NCI-H2196 treated with DMSO at 0.1 percent for 48 hours (cell line): ENCODE measurements around the gene ASH1L.
"Not testable (repeated sequence)": the region's sequence is repeated elsewhere in the genome, so short reads cannot be mapped to it uniquely, and the experiment has no call there.

Experiments
- DNase-seq: peaks from one replicate; lab custom pipeline; 2025; ENCODE audit not compliant: unreplicated experiment; lab: John Stamatoyannopoulos, UW

Gene ASH1L

GRCh38 chr1:155329980-155330598 lies 232.5 kb downstream of the ASH1L start:
- no peak for DNase-seq

DNA sequence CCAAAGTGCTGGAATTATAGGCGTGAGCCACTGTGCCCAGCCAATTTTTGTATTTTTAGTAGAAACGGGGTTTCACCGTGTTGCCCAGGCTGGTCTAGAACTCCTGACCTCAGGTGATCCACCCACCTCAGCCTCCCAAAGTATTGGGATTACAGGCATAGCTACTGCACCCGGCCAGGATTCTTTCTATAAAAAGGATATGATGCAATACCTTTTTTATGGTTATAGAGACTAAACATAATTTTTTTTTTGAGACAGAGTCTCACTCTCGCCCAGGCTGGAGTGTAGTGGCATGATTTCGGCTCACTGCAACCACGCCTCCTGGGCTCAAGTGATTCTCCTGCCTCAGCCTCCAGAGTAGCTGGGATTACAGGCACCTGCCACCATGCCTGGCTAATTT lies 233.7 kb downstream of the ASH1L start:
- not testable (repeated sequence) for DNase-seq

- no peak for DNase-seq
Observed at GRCh38 chr1:155327981-155328380, 234.6 kb downstream of the ASH1L start.

DNA sequence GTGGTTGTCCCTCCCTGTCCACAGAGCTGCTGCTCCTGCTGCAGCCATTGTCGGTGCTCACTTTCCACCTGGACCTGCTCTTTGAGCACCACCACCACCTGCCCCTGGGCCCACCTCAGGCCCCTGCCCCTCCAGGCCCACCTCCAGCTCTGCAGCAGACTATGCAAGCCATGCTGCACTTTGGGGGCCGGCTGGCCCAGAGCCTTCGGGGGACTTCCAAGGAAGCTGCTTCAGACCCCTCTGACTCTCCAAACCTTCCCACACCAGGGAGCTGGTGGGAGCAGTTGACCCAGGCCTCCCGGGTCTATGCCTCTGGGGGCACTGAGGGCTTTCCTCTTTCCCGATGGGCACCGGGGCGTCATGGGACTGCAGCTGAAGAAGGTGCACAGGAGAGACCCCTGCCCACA lies 236.0 kb downstream of the ASH1L start:
- no peak for DNase-seq

DNA sequence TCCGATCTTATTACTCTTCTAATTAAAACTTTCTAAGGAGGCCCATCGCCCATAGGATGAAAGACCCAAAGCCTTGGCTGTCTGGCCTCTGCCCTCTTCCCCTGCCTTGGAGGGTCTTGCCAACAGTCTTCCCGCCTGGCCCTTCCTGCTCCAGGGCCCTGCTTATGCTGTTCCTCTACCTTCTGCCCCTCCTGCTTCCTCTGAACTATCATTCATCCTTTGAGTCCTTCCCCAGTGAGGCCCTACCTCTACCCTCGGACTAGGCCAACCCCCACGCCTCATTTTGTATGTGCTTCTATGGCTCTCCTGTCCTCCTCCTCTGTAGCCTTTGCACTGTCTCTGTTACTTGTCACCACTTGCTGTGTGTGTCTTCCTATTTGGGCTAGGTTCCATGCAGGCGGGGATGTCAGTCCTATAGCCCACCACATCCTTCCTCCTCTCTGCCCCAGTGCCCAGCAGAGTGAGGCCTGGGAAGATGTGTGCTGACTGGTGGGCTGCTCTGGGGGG lies 236.5 kb downstream of the ASH1L start:
- no peak for DNase-seq

GRCh38 chr1:155325603-155325893 lies 237.1 kb downstream of the ASH1L start:
- no peak for DNase-seq

DNA sequence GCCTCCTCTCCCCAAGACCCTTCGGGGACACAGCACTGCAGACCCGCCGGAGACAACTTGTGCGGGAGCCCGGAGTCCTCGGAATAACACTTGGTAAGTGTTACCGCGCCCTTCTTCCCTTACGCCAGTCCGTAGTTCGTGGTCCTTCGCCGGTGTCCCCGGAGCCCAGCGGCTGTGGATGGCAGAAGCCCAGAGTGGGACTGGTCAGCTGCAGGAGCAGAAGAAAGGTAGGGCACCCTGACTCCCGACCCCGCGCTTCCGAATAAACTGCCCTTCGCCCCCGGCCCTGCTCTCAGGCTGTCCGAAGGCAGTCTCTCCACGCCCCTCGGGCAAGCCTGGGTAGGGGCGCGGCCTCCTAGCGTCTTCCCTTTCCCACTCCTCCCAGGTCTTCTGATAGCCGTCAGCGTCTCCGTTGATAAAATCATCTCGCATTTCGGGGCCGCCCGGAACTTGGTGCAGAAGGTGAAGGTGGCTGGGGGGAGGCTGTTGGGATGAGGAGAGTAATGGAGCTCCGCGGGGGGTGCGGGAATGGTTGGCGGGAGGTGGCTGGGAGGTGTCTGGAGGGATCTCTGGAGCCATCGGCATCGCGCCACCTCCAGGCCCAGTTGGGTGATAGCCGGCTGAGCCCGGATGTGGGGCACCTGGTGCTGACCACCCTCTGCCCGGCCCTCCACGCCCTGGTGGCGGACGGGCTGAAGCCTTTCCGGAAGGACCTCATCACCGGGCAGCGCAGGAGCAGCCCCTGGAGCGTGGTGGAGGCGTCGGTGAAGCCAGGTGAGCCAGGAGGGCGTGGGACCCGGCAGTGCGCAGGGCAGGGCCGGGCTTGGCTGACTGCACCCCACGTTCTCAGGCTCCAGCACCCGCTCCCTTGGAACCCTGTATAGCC lies 237.6 kb downstream of the ASH1L start:
- peak; percentile 50 for DNase-seq

- DNase-seq, result peak; percentile 92
Observed at GRCh38 chr1:155324037-155324716, 238.4 kb downstream of the ASH1L start.

- peak; percentile 73 for DNase-seq
Observed at GRCh38 chr1:155323729-155324036, 238.9 kb downstream of the ASH1L start.

GRCh38 chr1:155322953-155323728 lies 239.5 kb downstream of the ASH1L start:
- DNase-seq, result peak; percentile 93

DNA sequence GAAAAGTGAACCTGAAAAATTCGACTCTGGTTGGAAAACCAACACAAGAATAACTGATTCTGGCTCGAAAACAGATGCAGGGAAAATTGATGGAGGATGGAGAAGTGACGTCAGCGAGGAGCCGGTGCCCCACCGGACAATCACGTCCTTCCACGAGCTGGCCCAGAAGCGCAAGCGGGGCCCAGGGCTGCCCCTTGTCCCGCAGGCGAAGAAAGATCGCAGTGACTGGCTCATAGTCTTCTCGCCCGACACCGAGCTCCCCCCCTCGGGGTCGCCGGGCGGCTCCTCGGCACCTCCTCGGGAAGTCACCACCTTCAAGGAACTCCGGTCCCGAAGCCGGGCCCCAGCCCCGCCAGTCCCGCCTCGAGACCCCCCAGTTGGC lies 240.0 kb downstream of the ASH1L start:
- no peak for DNase-seq

- DNase-seq, result no peak
Observed at GRCh38 chr1:155321639-155322503, 240.7 kb downstream of the ASH1L start.

DNA sequence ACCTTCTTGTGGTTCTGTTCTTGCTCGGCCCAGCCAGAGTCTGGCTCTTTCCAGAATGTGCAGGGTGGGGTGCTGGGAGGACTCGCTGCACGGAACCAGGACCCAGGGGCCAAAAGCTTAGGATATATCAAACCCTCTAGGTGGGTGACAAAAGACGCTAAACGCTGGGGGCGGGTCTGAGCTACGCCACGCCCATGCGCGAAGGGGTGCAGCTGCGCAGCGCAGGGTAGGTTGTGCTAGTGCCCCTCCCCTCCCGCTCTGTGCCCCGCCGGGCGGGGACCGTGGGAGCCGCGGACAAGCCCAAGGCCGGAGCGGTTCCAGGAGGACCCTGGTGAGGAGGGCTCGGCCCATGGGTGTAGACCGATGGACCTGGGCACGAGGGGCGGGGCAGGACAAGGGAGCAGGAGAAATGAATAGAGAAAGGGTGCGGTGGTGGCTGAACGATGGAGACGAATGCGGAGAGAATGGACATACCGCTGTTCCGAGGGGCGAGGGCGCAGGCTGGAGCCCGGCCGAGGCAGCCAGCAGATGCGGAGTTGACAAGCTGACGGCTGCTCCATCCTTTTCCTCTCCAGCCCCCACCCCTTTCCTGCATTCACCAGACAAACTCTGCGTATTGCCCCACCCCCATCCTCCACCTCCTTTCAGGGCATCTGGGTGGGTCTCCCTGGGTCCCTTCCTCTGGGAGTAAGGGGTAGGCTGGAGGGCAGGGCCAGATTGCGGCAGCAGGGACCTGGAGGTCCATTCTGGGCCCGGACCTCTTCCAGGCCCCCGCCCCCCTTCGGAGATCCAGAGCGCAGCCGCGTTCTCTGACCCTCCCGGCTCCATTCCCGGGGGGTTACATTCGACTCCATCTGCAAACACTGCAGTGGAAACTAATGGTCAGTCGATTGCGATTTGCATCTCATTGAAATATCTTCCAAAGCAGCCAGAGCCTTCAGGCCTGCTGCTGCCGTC lies 241.7 kb downstream of the ASH1L start, which contains the start of gene RUSC1:
TSS of gene RUSC1 (plus strand) at position 234 of the 957 bp plus-strand sequence. CDS start 880 bp downstream, outside the sequence.
- DNase-seq, result peak; percentile 66

DNA sequence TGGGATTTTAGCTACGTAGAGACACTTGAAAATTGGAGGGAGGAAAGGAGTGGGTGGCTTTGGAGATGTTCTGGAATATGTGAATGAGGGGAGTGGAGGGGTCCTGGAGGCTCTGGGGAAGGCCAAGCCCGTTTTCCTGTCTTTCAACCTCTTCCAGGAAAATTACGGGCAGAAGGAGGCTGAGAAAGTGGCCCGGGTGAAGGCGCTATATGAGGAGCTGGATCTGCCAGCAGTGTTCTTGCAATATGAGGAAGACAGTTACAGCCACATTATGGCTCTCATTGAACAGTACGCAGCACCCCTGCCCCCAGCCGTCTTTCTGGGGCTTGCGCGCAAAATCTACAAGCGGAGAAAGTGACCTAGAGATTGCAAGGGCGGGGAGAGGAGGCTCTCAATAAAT lies 242.4 kb downstream of the ASH1L start:
- DNase-seq, result no peak

- DNase-seq, result no peak
Observed at GRCh38 chr1:155319536-155319935, 243.1 kb downstream of the ASH1L start.

- DNase-seq, result no peak
Observed at GRCh38 chr1:155318082-155318481, 244.5 kb downstream of the ASH1L start.

- no peak for DNase-seq
Observed at GRCh38 chr1:155316922-155317321, 245.7 kb downstream of the ASH1L start.

- DNase-seq, result no peak
Observed at GRCh38 chr1:155313261-155313660, 249.3 kb downstream of the ASH1L start.

- no peak for DNase-seq
Observed at GRCh38 chr1:155309423-155310021, 253.1 kb downstream of the ASH1L start.
